Thyroid gland (tissue), 4 donors: ENCODE measurements around the gene NOBOX. TPM values are rescaled to one million over a fixed set of nuclear protein-coding genes. Genes with fewer than 3 reads are reported as not detected.

Experiments used
- DNase-seq, 2 donors: peaks; one replicate each; pipeline ENCODE4 v3.0.0-alpha.2; 2019
- H3K27ac ChIP-seq, 3 donors: fragments of 200-600 bp; sonication (generic); 1 replicate in 2 of 3; 2 replicates in 1 of 3; pipeline ENCODE4 v1.5.1; 2016 to 2019; ENCODE audit warnings: mild to moderate bottlenecking in 1 of 3, moderate library complexity in 1 of 3
- H3K27me3 ChIP-seq: fragments of 200-600 bp; sonication (generic); one replicate; pipeline ENCODE4 v1.5.1; 2019
- H3K36me3 ChIP-seq, 2 donors: fragments of 200-600 bp; sonication (generic); one replicate each; pipeline ENCODE4 v1.5.1; 2016 to 2019
- H3K4me1 ChIP-seq, 2 donors: fragments of 200-600 bp; sonication (generic); one replicate each; pipeline ENCODE4 v1.5.1; 2017 to 2019
- H3K4me3 ChIP-seq, 3 donors: fragments of 200-600 bp; sonication (generic); replicated peaks in 1 of 3; 1 replicate in 2 of 3; 2 replicates in 1 of 3; pipeline ENCODE4 v1.5.1; 2016; ENCODE audit warnings: mild to moderate bottlenecking in 1 of 3
- H3K9me3 ChIP-seq: fragments of 200-600 bp; sonication (generic); one replicate; pipeline ENCODE4 v1.5.1; 2017
- POLR2A ChIP-seq, 2 donors: fragments of 450-650 bp; IDR thresholded peaks; one replicate each; pipeline ENCODE4 v1.6.1; 2017; ENCODE audit warnings: antibody characterized with exemption in 2 of 2, mild to moderate bottlenecking in 2 of 2, moderate library complexity in 1 of 2
- WGBS, 2 donors: methylation state at CpG; one replicate each; pipeline ENCODE4 v1.1.5; 2017; 5-methylcytosine and 5-hydroxymethylcytosine counted together
- intact Hi-C: fragments of 100-400 bp; cut with DNase I; formaldehyde crosslinking; loops from one replicate; pipeline ENCODE4 v1.15.1; 2023
- total RNA-seq, 4 donors: library from RNA; depleted of rRNA; stranded (reverse); fragments of >200 nt; gene quantifications; one replicate each; pipeline ENCODE4 v1.2.3, GENCODE V29; 2016
- TF ChIP-seq, protein P1 (sequence below), 6 experiments: fragments of 200-600 bp in 3 of 6; fragments of 450-650 bp in 3 of 6; sonication (generic) in 3 of 6; IDR thresholded peaks; one replicate each; pipeline ENCODE4 v1.5.1; 2016 to 2019; ENCODE audit warnings: antibody characterized with exemption in 6 of 6, mild to moderate bottlenecking in 2 of 6, inconsistent platforms in 1 of 6, moderate library complexity in 1 of 6

The NOBOX gene
- total RNA-seq, 4 donors from 2014 or later, result not detected

DNA sequence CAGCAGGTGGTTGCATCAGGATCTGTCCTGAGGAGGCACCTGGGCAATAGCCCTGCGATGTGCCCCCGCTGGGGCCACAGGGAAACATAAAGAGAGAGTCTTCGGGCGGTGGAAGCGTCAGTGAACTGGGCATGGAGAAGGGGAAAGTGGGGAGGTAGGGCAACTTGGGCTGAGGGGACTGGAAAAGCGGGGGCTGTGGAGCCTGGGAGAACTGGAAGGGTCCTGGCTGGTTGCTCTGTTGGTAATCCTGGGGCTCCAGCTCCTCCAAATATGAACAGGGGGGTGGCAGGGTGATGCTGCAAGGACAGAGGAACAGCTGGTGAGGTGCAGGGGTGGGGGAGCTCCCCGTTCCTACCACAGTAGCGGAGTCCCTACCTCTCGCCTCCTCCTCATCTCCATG, 5.2 kb downstream of the NOBOX start:
- Histone ChIP-seq H3K36me3 (no peaks in the 10 kb centered on the region), H3K27ac (no peak overlapping the region), H3K27me3 (no peaks in the 10 kb centered on the region), H3K9me3 (no peaks in the 10 kb centered on the region), H3K4me1 (no peaks in the 10 kb centered on the region), H3K4me3 (no peak overlapping the region)
- DNase-seq, result no peak
- 89% methylated on average over 9 of the region's 9 CpGs for WGBS, 2 donors
- intact Hi-C loops, result no loop called here
- TF ChIP-seq, protein P1, sequence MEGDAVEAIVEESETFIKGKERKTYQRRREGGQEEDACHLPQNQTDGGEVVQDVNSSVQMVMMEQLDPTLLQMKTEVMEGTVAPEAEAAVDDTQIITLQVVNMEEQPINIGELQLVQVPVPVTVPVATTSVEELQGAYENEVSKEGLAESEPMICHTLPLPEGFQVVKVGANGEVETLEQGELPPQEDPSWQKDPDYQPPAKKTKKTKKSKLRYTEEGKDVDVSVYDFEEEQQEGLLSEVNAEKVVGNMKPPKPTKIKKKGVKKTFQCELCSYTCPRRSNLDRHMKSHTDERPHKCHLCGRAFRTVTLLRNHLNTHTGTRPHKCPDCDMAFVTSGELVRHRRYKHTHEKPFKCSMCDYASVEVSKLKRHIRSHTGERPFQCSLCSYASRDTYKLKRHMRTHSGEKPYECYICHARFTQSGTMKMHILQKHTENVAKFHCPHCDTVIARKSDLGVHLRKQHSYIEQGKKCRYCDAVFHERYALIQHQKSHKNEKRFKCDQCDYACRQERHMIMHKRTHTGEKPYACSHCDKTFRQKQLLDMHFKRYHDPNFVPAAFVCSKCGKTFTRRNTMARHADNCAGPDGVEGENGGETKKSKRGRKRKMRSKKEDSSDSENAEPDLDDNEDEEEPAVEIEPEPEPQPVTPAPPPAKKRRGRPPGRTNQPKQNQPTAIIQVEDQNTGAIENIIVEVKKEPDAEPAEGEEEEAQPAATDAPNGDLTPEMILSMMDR (IDR thresholded peaks at IDR 0.05), result no peak
- no peak for TF ChIP-seq POLR2A (IDR thresholded peaks at IDR 0.05)

DNA sequence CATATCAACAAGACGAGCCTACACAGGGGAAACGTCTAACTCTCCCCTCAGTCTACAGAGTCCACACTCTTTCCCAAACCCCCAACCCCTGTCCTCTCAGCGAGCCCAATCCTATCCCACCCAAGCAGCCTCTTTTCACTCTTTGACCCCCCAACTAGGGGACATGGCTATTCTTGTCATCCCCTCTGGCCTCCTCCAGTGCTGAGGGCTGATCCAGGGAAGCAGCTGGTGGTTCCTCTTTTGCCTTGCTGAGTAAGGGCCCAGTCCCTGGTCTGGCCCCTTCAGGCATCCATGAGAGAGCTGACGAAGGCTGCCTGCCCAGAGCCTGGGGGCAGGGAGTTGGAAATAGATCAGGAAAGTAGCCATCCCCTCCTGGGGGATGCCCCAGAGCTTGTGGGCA, 6.4 kb downstream of the NOBOX start:
- no peak for DNase-seq
- no peaks in the 10 kb centered on the region for H3K36me3 ChIP-seq
- H3K4me1 ChIP-seq, result no peaks in the 10 kb centered on the region
- 81 to 88% methylated on average over 4 of the region's 4 CpGs for WGBS, 2 donors
- no peak overlapping the region for H3K4me3 ChIP-seq
- H3K9me3 ChIP-seq, result no peaks in the 10 kb centered on the region
- no peak for TF ChIP-seq POLR2A (IDR thresholded peaks at IDR 0.05)
- TF ChIP-seq, protein P1 (IDR thresholded peaks at IDR 0.05), result no peak
- H3K27ac ChIP-seq, result no peak overlapping the region
- intact Hi-C loops, result no loop called here
- no peaks in the 10 kb centered on the region for H3K27me3 ChIP-seq

DNA sequence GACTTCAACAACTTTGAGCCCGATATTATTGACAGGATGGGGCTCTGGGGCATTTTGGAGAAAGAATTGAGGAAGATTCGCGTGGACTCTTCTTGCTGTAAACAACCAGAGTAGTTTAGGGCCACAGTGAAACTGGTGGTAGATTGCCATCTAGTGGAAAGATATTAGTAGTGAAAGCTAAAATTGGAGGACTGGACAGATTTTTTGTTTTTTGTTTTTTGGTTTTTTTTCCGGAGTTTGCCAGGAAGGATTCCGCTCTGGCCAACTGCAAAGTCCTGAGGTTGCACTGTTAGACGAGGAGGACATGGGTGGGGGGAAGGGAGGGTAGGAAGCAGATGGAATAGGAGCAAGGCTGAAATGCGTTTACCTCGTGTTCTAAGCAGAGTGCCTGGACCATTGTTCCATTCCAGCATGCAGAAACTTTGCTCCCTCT, 11.7 kb downstream of the NOBOX start:
- Histone ChIP-seq H3K4me3 (no peak overlapping the region), H3K27ac (no peak overlapping the region), H3K27me3 (no peaks in the 10 kb centered on the region), H3K9me3 (no peaks in the 10 kb centered on the region), H3K36me3 (no peaks in the 10 kb centered on the region), H3K4me1 (no peaks in the 10 kb centered on the region)
- peak in 1 of 2 donors; percentile 10 for DNase-seq
- intact Hi-C loops, result no loop called here
- TF ChIP-seq, protein P1 (IDR thresholded peaks at IDR 0.05), result peak; percentile 31 to 88 (median 70)
- TF ChIP-seq POLR2A (IDR thresholded peaks at IDR 0.05), result no peak
- WGBS, 2 donors, result 3 to 7% methylated on average over 8 of the region's 8 CpGs

DNA sequence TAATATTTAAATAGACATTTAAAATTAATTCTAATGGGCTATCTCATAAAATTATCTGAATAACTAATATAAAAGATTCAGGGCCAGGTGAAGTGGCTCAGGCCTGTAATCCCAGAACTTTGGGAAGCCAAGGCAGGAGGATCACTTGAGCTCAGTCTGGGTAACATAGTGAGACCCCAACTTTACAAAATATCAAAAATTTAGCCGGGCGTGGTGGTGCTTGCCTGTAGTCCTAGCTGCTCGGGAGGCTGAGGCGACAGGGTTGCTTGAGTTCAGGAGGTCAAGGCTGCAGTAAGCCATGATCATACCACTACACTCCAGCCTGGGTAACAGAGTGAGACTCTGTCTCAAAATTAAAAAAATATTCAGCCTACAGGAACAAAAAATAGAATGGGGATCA, 12.5 kb downstream of the NOBOX start:
- no peak overlapping the region for H3K4me3 ChIP-seq
- no peak for TF ChIP-seq POLR2A (IDR thresholded peaks at IDR 0.05)
- TF ChIP-seq, protein P1 (IDR thresholded peaks at IDR 0.05), result no peak
- H3K27me3 ChIP-seq, result no peaks in the 10 kb centered on the region
- H3K27ac ChIP-seq, result no peak overlapping the region
- no peaks in the 10 kb centered on the region for H3K36me3 ChIP-seq
- 95 to 98% methylated on average over 4 of the region's 4 CpGs for WGBS, 2 donors
- H3K4me1 ChIP-seq, result no peaks in the 10 kb centered on the region
- no peak for DNase-seq
- intact Hi-C loops, result no loop called here
- no peaks in the 10 kb centered on the region for H3K9me3 ChIP-seq

DNA sequence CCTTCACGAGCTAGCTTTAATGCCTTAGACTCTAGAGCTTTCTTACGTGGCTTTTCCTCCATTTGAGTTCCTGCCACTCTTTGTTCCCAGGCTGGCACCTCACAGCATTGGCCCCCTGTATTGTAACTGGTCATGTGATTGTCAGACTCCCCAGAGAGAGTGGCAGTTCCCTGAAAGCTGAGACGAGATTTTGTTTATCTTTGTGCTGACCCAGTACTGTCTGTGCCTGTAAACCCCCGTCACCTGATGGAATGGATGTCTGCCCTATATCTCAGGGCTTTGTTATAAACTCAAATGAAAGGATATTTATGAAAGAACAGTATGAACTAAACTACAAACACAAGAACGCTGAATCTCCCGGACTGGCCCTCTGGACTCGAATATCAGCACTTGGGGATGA, 13.0 kb downstream of the NOBOX start:
- Histone ChIP-seq H3K36me3 (no peaks in the 10 kb centered on the region), H3K9me3 (no peaks in the 10 kb centered on the region), H3K4me3 (no peak overlapping the region), H3K4me1 (no peaks in the 10 kb centered on the region), H3K27me3 (no peaks in the 10 kb centered on the region), H3K27ac (no peak overlapping the region)
- intact Hi-C loops, result no loop called here
- no peak for TF ChIP-seq POLR2A (IDR thresholded peaks at IDR 0.05)
- TF ChIP-seq, protein P1 (IDR thresholded peaks at IDR 0.05), result no peak
- DNase-seq, result no peak
- WGBS, 2 donors, result 68 to 69% methylated on average over 7 of the region's 7 CpGs
